GM12891 (cell line): ENCODE data around the gene SULT1A1.

Experiments used
- POLR2A ChIP-seq: IDR thresholded peaks from 2 replicates; pipeline ENCODE4 v1.6.1; 2011; ENCODE audit warnings: low read depth, low read length, control low read depth
- POLR2AphosphoS5 ChIP-seq: IDR thresholded peaks from 2 replicates; pipeline ENCODE4 v1.6.1; 2011; ENCODE audit warnings: low read depth, low read length, control low read depth
- SPI1 ChIP-seq: IDR thresholded peaks from 2 replicates; pipeline ENCODE4 v1.6.1; 2011; ENCODE audit warnings: low read depth, low read length, control low read depth
- TAF1 ChIP-seq: IDR thresholded peaks from 2 replicates; pipeline ENCODE4 v1.6.1; 2011; ENCODE audit warnings: low read depth, low read length, control low read depth

- TF ChIP-seq SPI1 = no peak
- TF ChIP-seq TAF1 = no peak
- TF ChIP-seq POLR2A = no peak
- no peak for TF ChIP-seq POLR2AphosphoS5
Measured at GRCh38 chr16:28555561-28555960, 54.3 kb downstream of the SULT1A1 start.
